HFF-Myc (cell line): ENCODE results near the gene KNG1.

Experiments used
- DNase-seq: peaks from one replicate; pipeline ENCODE4 v3.0.0-alpha.2; 2011; ENCODE audit warnings: low read depth; ENCODE audit errors: extremely low read depth
- H3K4me3 ChIP-seq: replicated peaks from 2 replicates; pipeline ENCODE4 v1.5.1; 2011; ENCODE audit warnings: low read depth, mild to moderate bottlenecking, control low read depth, low read length
- TF ChIP-seq, protein P1 (sequence below): IDR thresholded peaks from 2 replicates; pipeline ENCODE4 v1.5.1; 2012; ENCODE audit warnings: mild to moderate bottlenecking, low read depth, low read length, control low read depth; ENCODE audit errors: missing control alignments

Gene KNG1

DNA sequence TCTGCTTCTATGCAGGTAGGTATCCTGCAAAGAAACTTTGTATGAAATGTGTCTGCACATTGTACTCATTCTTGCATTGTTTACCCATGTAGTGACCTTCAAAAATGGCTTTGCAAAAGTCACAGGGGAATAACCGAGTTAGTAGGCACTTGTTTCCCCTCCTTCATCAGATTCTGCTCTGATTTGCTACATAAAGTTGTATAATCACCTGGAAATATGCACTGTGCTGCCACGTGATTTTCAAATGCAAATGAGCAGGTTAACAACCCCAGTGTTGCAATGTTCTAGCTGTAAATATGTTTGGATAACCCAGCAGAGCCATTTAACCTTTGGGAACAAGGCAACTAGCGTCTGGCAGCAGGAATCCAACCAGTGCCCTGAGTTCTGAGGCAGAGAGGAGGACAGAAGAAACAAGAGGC lies at the start of gene KNG1:
TSS of gene KNG1 (plus strand) at position 321 of the 419 bp plus-strand sequence. CDS start 184 bp downstream, outside the sequence.
- DNase-seq = no peak
- no peak within 1 kb of the TSS for H3K4me3 ChIP-seq
- TF ChIP-seq, protein P1, sequence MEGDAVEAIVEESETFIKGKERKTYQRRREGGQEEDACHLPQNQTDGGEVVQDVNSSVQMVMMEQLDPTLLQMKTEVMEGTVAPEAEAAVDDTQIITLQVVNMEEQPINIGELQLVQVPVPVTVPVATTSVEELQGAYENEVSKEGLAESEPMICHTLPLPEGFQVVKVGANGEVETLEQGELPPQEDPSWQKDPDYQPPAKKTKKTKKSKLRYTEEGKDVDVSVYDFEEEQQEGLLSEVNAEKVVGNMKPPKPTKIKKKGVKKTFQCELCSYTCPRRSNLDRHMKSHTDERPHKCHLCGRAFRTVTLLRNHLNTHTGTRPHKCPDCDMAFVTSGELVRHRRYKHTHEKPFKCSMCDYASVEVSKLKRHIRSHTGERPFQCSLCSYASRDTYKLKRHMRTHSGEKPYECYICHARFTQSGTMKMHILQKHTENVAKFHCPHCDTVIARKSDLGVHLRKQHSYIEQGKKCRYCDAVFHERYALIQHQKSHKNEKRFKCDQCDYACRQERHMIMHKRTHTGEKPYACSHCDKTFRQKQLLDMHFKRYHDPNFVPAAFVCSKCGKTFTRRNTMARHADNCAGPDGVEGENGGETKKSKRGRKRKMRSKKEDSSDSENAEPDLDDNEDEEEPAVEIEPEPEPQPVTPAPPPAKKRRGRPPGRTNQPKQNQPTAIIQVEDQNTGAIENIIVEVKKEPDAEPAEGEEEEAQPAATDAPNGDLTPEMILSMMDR = no peak

DNA sequence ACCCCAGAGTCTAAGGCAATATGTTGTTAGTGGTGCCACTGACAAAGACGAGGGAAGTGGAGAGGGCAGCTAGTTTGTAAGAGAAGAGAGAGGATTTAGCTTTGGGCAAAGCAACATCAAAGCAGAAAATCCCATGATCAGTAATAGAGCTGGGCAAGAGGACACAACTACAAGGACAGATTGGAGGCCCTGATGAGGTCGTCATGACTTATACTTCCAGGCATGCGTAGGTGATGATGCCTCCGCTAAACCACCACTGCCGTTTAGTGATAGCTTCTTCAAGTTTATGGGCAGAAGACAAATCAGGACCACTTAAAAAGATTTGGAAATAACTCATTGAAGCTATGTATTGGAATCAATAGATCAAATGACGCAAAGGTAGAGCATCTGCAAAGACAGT lies 48.7 kb upstream of the KNG1 start:
- TF ChIP-seq, protein P1 = no peak
- H3K4me3 ChIP-seq = no peak overlapping the region

DNA sequence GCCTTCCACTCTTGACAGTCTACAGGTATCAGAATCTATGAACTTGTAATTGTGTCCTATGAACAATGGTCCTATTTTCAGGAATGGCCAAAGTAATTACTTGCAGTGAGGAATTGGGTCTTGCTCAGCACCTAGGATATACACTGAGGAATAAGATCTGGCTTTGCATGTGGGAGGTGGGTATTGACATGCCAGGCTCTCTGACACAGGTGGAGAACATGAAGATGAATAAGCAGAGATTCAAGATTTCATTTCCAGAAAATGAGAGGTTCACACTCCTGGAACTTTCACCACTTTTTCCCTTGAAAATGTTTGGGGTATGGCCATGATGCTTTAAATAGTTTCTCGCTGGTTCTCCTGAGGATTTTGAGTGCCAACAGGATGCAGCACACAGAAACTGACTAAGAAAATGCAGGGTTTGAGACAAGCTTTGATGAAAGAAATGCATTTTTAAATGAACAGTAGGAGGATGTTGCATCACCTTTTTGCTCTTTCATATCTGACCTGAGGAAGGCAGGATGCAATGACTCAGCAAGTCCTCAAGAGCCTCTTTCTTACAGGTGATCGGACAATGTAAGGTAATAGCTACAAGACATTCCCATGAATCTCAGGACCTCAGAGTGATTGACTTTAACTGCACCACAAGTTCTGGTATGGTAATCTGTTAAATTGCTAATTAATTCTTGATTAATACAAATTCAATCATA lies 47.6 kb upstream of the KNG1 start:
- TF ChIP-seq, protein P1 = no peak
- H3K4me3 ChIP-seq = no peak overlapping the region
- DNase-seq = no peak

More for the DNA sequence above, 48.7 kb upstream of the KNG1 start:
- no peak for DNase-seq

DNA sequence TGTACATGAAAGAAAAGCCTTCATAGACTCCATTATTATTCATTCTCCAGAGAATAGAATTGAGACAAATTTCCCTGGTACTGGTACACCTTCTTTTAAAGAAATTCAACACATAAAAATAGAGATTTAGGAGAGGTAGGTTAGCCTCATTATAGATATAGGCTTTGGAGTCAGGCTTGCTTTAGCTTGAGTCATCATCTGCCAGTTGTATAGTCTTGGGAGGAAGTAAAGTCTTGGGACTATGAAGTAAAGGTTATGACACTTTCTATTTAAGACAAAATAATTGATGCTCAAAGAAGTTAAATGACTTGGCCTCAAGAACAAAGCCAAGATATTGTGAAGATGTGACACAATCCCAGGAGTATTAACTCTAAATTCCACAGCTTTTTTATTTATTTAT lies 47.0 kb upstream of the KNG1 start:
- TF ChIP-seq, protein P1 = no peak
- H3K4me3 ChIP-seq = no peak overlapping the region
- no peak for DNase-seq

DNA sequence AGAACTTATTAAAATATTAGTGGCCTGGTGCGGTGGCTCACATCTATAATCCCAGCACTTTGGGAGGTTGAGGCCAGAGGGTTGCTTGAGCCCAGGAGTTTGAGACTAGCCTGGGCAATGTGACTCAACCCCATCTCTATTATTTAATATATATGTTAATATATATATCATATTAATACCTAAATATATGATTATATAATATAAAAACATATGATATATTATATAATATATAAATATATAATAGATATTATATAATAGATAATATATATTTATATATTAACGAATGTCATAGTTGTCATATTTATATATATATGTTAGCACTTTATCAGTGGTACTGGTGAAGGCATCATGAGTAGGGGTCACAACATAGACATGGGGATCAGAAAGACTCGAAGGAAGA lies 46.1 kb upstream of the KNG1 start:
- no peak for DNase-seq
- no peak overlapping the region for H3K4me3 ChIP-seq
- TF ChIP-seq, protein P1 = no peak

DNA sequence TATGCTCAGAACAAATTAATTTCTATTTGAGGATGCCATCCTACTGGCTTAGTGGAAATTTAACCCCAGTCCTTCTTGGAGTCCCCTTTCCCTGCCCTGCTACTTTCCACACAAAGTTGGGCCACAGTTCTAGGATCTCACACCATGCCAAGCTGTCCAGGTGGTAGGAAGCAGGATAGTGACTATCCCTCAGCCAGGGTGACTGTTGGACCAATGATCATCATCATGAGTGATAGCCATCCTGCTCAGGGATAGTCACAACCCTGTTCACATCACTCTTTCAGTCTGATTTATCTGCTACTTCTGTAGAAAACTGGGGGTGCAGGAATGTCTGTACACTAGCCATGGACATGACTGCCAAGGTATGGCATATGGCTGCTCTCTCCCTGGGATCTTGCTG lies 38.6 kb upstream of the KNG1 start:
- TF ChIP-seq, protein P1 = no peak
- no peak overlapping the region for H3K4me3 ChIP-seq
- DNase-seq = no peak

DNA sequence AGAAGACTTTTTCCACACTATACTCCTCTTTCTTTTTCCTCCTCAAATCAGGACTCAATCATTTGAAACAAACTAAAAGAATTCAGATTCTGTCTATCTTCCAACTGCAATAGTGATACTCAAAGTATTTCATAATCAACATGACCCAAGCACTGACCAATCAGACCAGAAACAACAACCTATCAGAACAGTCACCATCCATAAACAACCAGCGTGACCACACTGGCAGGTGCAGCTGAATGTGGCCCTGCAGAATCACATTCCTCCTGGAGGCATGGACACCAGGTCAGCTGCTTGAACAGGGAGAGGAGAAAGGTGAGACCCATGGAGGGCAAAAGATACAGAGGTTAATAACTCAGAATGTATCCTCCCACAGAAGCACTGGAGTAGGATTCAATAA lies 38.0 kb upstream of the KNG1 start:
- TF ChIP-seq, protein P1 = no peak
- no peak for DNase-seq
- no peak overlapping the region for H3K4me3 ChIP-seq
